Natural killer cell (primary cell): Measurements from ENCODE around the gene TAF11L13. TPM values are rescaled to one million over a fixed set of nuclear protein-coding genes. Genes with fewer than 3 reads are reported as not detected.

Experiments
- ATAC-seq, 3 donors: fragments of 150-1000 bp in 2 of 3; fragments of 200-7000 bp in 1 of 3; cut with Tn5 transposase; 1 replicate in 1 of 3; 2 replicates in 2 of 3; pipeline ENCODE4 v1.10.0; 2021; ENCODE audit warnings: mild to moderate bottlenecking in 2 of 3, moderate library complexity in 2 of 3
- DNase-seq, 2 donors: peaks; one replicate each; pipeline versions ENCODE4 v3.0.0 to v3.0.0-alpha.2; 2013 to 2021; ENCODE audit warnings: mixed read lengths in 1 of 2
- H3K27ac ChIP-seq: one replicate; pipeline ENCODE4 v1.5.1; 2013; ENCODE audit warnings: mild to moderate bottlenecking, low read length
- H3K27me3 ChIP-seq: one replicate; pipeline ENCODE4 v1.6.1; 2013; ENCODE audit warnings: low read length; ENCODE audit not compliant: control insufficient read depth, insufficient read depth
- H3K36me3 ChIP-seq: one replicate; pipeline ENCODE4 v1.6.1; 2013; ENCODE audit warnings: low read length; ENCODE audit not compliant: control insufficient read depth, insufficient read depth
- H3K4me1 ChIP-seq: one replicate; pipeline ENCODE4 v1.6.1; 2013; ENCODE audit warnings: low read length; ENCODE audit not compliant: control insufficient read depth, insufficient read depth
- H3K4me3 ChIP-seq: one replicate; pipeline ENCODE4 v1.5.1; 2013; ENCODE audit warnings: low read length
- H3K9me3 ChIP-seq: one replicate; pipeline ENCODE4 v1.6.1; 2013; ENCODE audit warnings: low read length; ENCODE audit not compliant: control insufficient read depth, insufficient read depth
- H3K27ac Mint-ChIP-seq, 2 donors: one replicate each; pipeline ENCODE4 v1.8.0; 2022; ENCODE audit warnings: mild to moderate bottlenecking in 2 of 2, mixed read lengths in 2 of 2, moderate library complexity in 1 of 2
- H3K27me3 Mint-ChIP-seq, 2 donors: one replicate each; pipeline ENCODE4 v1.8.0; 2022; ENCODE audit warnings: low read depth in 2 of 2, mixed read lengths in 2 of 2
- H3K36me3 Mint-ChIP-seq: one replicate; pipeline ENCODE4 v1.8.0; 2022; ENCODE audit warnings: mixed read lengths
- H3K4me1 Mint-ChIP-seq, 2 donors: one replicate each; pipeline ENCODE4 v1.8.0; 2022; ENCODE audit warnings: mixed read lengths in 2 of 2
- H3K4me3 Mint-ChIP-seq: one replicate; pipeline ENCODE4 v1.8.0; 2022; ENCODE audit warnings: mild to moderate bottlenecking, moderate library complexity, mixed read lengths
- H3K9me3 Mint-ChIP-seq, 2 donors: one replicate each; pipeline ENCODE4 v1.8.0; 2022; ENCODE audit warnings: mixed read lengths in 2 of 2
- WGBS: methylation state at CpG from one replicate; pipeline ENCODE4 v1.1.7; 2013; ENCODE audit warnings: missing lambda C conversion rate; ENCODE audit not compliant: insufficient coverage; 5-methylcytosine and 5-hydroxymethylcytosine counted together
- intact Hi-C: fragments of 100-400 bp; cut with micrococcal nuclease; formaldehyde crosslinking; loops from one replicate; pipeline ENCODE4 v1.14.2; 2022
- total RNA-seq, 4 donors: library from RNA; stranded (reverse); fragments of 120-200 nt in 1 of 4; gene quantifications; one replicate each; pipeline versions ENCODE4 v1.2.3 to v1.2.4, GENCODE V29; 2013 to 2022
- TF ChIP-seq, protein P1 (sequence below): fragments of 200-600 bp; IDR thresholded peaks from one replicate; pipeline ENCODE4 v1.8.0; 2022; ENCODE audit warnings: antibody characterized with exemption

The TAF11L13 gene
- total RNA-seq, 3 donors from 2014 or later (not counting 1 experiment from before 2014, with no cell fraction given), result not detected

GRCh38 chr5:17679597-17680203, 47.8 kb downstream of the TAF11L13 start:
- Histone ChIP-seq H3K9me3 (no peaks in the 10 kb centered on the region), H3K4me1 (no peaks in the 10 kb centered on the region), H3K27ac (no peak overlapping the region), H3K27me3 (no peaks in the 10 kb centered on the region), H3K4me3 (no peak overlapping the region), H3K36me3 (no peaks in the 10 kb centered on the region)
- no peak for ATAC-seq
- Mint-ChIP-seq H3K4me1 (no peaks in the 10 kb centered on the region), H3K27ac (no peak overlapping the region), H3K27me3 (no peaks in the 10 kb centered on the region), H3K36me3 (no peaks in the 10 kb centered on the region), H3K4me3 (no peak overlapping the region), H3K9me3 (peaks cover 7 to 19% of the 10 kb centered on the region in 2 donors)
- TF ChIP-seq, protein P1, sequence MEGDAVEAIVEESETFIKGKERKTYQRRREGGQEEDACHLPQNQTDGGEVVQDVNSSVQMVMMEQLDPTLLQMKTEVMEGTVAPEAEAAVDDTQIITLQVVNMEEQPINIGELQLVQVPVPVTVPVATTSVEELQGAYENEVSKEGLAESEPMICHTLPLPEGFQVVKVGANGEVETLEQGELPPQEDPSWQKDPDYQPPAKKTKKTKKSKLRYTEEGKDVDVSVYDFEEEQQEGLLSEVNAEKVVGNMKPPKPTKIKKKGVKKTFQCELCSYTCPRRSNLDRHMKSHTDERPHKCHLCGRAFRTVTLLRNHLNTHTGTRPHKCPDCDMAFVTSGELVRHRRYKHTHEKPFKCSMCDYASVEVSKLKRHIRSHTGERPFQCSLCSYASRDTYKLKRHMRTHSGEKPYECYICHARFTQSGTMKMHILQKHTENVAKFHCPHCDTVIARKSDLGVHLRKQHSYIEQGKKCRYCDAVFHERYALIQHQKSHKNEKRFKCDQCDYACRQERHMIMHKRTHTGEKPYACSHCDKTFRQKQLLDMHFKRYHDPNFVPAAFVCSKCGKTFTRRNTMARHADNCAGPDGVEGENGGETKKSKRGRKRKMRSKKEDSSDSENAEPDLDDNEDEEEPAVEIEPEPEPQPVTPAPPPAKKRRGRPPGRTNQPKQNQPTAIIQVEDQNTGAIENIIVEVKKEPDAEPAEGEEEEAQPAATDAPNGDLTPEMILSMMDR, result no peak
- intact Hi-C loops, result no loop called here
- WGBS, result 87% methylated on average over 8 of the region's 8 CpGs
- no peak for DNase-seq

GRCh38 chr5:17680737-17681136, 48.8 kb downstream of the TAF11L13 start:
- 90% methylated on average over 2 of the region's 2 CpGs for WGBS
- DNase-seq (no peak), ATAC-seq (no peak)
- no peaks in the 10 kb centered on the region for H3K36me3 Mint-ChIP-seq
- H3K27me3 ChIP-seq, result no peaks in the 10 kb centered on the region
- intact Hi-C loops, result no loop called here
- H3K4me1 Mint-ChIP-seq, result no peaks in the 10 kb centered on the region
- no peaks in the 10 kb centered on the region for H3K36me3 ChIP-seq
- H3K4me1 ChIP-seq, result no peaks in the 10 kb centered on the region
- no peak overlapping the region for H3K4me3 Mint-ChIP-seq
- no peaks in the 10 kb centered on the region for H3K9me3 ChIP-seq
- H3K27ac Mint-ChIP-seq, result no peak overlapping the region
- no peak overlapping the region for H3K27ac ChIP-seq
- TF ChIP-seq, protein P1, result no peak
- H3K4me3 ChIP-seq, result no peak overlapping the region
- H3K9me3 Mint-ChIP-seq, result peaks cover 4 to 12% of the 10 kb centered on the region in 2 donors
- no peaks in the 10 kb centered on the region for H3K27me3 Mint-ChIP-seq

Other genes starting within 250 kb of the TAF11L13 start
- not detected for gene TAF11L2, start 133.9 kb upstream of the TAF11L13 start, total RNA-seq
- not detected for gene TAF11L3, start 113.7 kb upstream of the TAF11L13 start, total RNA-seq
- gene TAF11L4, start 110.3 kb upstream of the TAF11L13 start, total RNA-seq, result not detected
- gene TAF11L5, start 106.9 kb upstream of the TAF11L13 start, total RNA-seq, result not detected
- gene TAF11L6, start 103.4 kb upstream of the TAF11L13 start, total RNA-seq, result not detected
- not detected for gene TAF11L7, start 46.3 kb upstream of the TAF11L13 start, total RNA-seq
- not detected for gene TAF11L8, start 41.1 kb upstream of the TAF11L13 start, total RNA-seq
- gene TAF11L9, start 37.7 kb upstream of the TAF11L13 start, total RNA-seq, result not detected
- not detected for gene TAF11L10, start 34.3 kb upstream of the TAF11L13 start, total RNA-seq
- gene TAF11L11, start 27.9 kb upstream of the TAF11L13 start, total RNA-seq, result not detected
- gene TAF11L12, start 21.7 kb upstream of the TAF11L13 start, total RNA-seq, result not detected
- gene TAF11L14, start 2.4 kb downstream of the TAF11L13 start, total RNA-seq, result not detected